MM.1S (cell line): Measurements from ENCODE around the gene NAALADL2.

Experiments used
- DNase-seq: peaks from one replicate; pipeline ENCODE4 v3.0.0-alpha.2; 2015
- H2AFZ ChIP-seq: fragments of 300-600 bp; sonication (generic); 2 replicates; pipeline ENCODE4 v1.6.0; 2016; ENCODE audit warnings: antibody characterized with exemption, low read length
- H3F3A ChIP-seq: fragments of 300-600 bp; sonication (generic); 2 replicates; pipeline ENCODE4 v1.6.1; 2016; ENCODE audit warnings: mild to moderate bottlenecking, antibody characterized with exemption, low read length, moderate library complexity, mixed read lengths; ENCODE audit not compliant: insufficient read depth
- H3K27ac ChIP-seq: fragments of 300-600 bp; sonication (generic); 2 replicates; pipeline ENCODE4 v1.5.1; 2016; ENCODE audit warnings: mild to moderate bottlenecking, low read length
- H3K27me3 ChIP-seq: fragments of 300-600 bp; sonication (generic); replicated peaks from 2 replicates; pipeline ENCODE4 v1.6.0; 2016; ENCODE audit warnings: low read length; ENCODE audit not compliant: insufficient read depth
- H3K36me3 ChIP-seq: fragments of 300-600 bp; sonication (generic); replicated peaks from 2 replicates; pipeline ENCODE4 v1.6.1; 2016; ENCODE audit warnings: mild to moderate bottlenecking, low read length, mixed read lengths; ENCODE audit not compliant: insufficient read depth
- H3K4me1 ChIP-seq: fragments of 300-600 bp; sonication (generic); 2 replicates; pipeline ENCODE4 v1.6.1; 2016; ENCODE audit warnings: low read length, mixed read lengths
- H3K4me2 ChIP-seq: fragments of 300-600 bp; sonication (generic); 2 replicates; pipeline ENCODE4 v1.6.0; 2016; ENCODE audit warnings: low read depth, low read length
- H3K4me3 ChIP-seq: fragments of 300-600 bp; sonication (generic); 2 replicates; pipeline ENCODE4 v1.5.1; 2016; ENCODE audit warnings: low read length, mixed read lengths
- H3K79me2 ChIP-seq: fragments of 300-600 bp; sonication (generic); 2 replicates; pipeline ENCODE4 v1.6.1; 2016; ENCODE audit warnings: mixed run types, low read length, mixed read lengths
- H3K9ac ChIP-seq: fragments of 300-600 bp; sonication (generic); 2 replicates; pipeline ENCODE4 v1.6.1; 2016; ENCODE audit warnings: low read length, mixed read lengths
- H3K9me2 ChIP-seq: fragments of 300-600 bp; sonication (generic); replicated peaks from 2 replicates; pipeline ENCODE4 v1.6.1; 2016; ENCODE audit warnings: mild to moderate bottlenecking, low read length, mixed read lengths; ENCODE audit not compliant: insufficient read depth
- H3K9me3 ChIP-seq: fragments of 300-600 bp; sonication (generic); replicated peaks from 2 replicates; pipeline ENCODE4 v1.6.1; 2016; ENCODE audit warnings: mild to moderate bottlenecking, low read length, mixed read lengths; ENCODE audit not compliant: insufficient read depth
- H4K20me1 ChIP-seq: fragments of 300-600 bp; sonication (generic); 2 replicates; pipeline ENCODE4 v1.6.1; 2016; ENCODE audit warnings: mild to moderate bottlenecking, low read length, moderate library complexity, mixed read lengths; ENCODE audit not compliant: insufficient read depth
- CTCF ChIP-seq: fragments of 300-600 bp; sonication (generic); IDR thresholded peaks from 2 replicates; pipeline ENCODE4 v1.5.1; 2016; ENCODE audit warnings: antibody characterized with exemption, low read length, mixed read lengths
- EZH2 ChIP-seq: fragments of 300-600 bp; sonication (generic); optimal IDR thresholded peaks from 2 replicates; pipeline ENCODE3; 2017; ENCODE audit warnings: low read depth, mild to moderate bottlenecking, antibody characterized with exemption, low read length, mixed read lengths
- EZH2phosphoT487 ChIP-seq: fragments of 300-600 bp; sonication (generic); IDR thresholded peaks from 2 replicates; pipeline ENCODE4 v1.6.1; 2018; ENCODE audit warnings: antibody characterized with exemption, low read length

NAALADL2 gene

DNA sequence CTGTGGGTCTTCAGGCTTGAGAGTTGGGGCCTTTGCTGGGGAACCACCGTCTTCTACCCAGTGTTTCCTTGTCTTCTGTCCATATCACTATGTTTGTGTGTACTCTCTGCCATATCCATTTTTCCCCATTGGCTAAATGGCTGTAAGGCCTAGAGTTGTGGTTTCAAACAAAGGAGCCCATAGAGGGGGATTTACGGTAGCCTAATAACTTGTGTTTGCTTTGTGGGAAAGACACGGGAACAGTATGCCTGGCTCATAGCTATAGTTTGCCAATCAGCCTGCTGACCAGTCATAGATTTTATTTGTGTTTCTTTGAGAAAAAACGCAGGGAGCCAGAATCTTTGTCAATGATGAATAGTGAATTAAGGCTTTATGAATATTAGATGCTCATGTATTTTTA lies 554.8 kb downstream of the NAALADL2 start:
- no peak overlapping the region for H2AFZ ChIP-seq
- no peaks in the 10 kb centered on the region for H3K36me3 ChIP-seq
- no peaks in the 10 kb centered on the region for H3K9me3 ChIP-seq
- TF ChIP-seq EZH2phosphoT487 (no peak), CTCF (no peak), EZH2 (no peak)
- no peak overlapping the region for H3K9ac ChIP-seq
- no peaks in the 10 kb centered on the region for H4K20me1 ChIP-seq
- DNase-seq: no peak
- no peaks in the 10 kb centered on the region for H3F3A ChIP-seq
- H3K27ac ChIP-seq: no peak overlapping the region
- no peak overlapping the region for H3K4me3 ChIP-seq
- no peaks in the 10 kb centered on the region for H3K4me1 ChIP-seq
- H3K79me2 ChIP-seq: no peaks in the 10 kb centered on the region
- H3K9me2 ChIP-seq: no peaks in the 10 kb centered on the region
- no peak overlapping the region for H3K4me2 ChIP-seq
- H3K27me3 ChIP-seq: no peaks in the 10 kb centered on the region

- no peaks in the 10 kb centered on the region for H3K36me3 ChIP-seq
- H2AFZ ChIP-seq: no peak overlapping the region
- H3K27ac ChIP-seq: no peak overlapping the region
- TF ChIP-seq EZH2phosphoT487: no peak
- TF ChIP-seq EZH2: no peak
- TF ChIP-seq CTCF: no peak
- H3K9me2 ChIP-seq: no peaks in the 10 kb centered on the region
- H3K4me3 ChIP-seq: no peak overlapping the region
- no peaks in the 10 kb centered on the region for H3F3A ChIP-seq
- H4K20me1 ChIP-seq: no peaks in the 10 kb centered on the region
- no peaks in the 10 kb centered on the region for H3K9me3 ChIP-seq
- H3K4me1 ChIP-seq: 0 out of 2 replicates have a peak, but pooled peaks cover 1% of the 10 kb centered on the region
- no peaks in the 10 kb centered on the region for H3K27me3 ChIP-seq
- H3K9ac ChIP-seq: no peak overlapping the region
- no peaks in the 10 kb centered on the region for H3K79me2 ChIP-seq
- no peak overlapping the region for H3K4me2 ChIP-seq
- no peak for DNase-seq
Measured at GRCh38 chr3:175416600-175416999, 557.5 kb downstream of the NAALADL2 start.

DNA sequence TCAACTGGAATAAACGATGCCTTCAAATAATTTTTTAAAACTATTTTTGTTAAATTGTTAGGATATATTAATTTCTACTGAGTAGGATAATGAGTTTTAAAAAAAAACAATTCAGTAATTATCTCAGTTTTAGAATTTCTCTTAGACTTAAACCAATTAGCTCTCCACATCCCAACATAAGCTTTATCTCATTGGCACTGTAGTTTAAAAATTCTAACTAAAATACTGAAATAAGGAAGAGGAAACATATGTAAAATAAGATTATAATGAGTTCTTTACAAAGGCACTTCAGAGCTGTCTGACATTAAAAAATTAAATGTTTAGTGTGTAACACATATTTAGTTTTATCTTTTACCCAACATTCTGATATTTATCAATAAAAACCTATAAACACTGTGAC lies 558.3 kb downstream of the NAALADL2 start:
- no peaks in the 10 kb centered on the region for H3K79me2 ChIP-seq
- no peak overlapping the region for H3K4me2 ChIP-seq
- H3K9me2 ChIP-seq: no peaks in the 10 kb centered on the region
- no peak overlapping the region for H2AFZ ChIP-seq
- no peak overlapping the region for H3K27ac ChIP-seq
- H3K36me3 ChIP-seq: no peaks in the 10 kb centered on the region
- no peak overlapping the region for H3K4me3 ChIP-seq
- DNase-seq: no peak
- no peaks in the 10 kb centered on the region for H3K9me3 ChIP-seq
- no peak overlapping the region for H3K9ac ChIP-seq
- 0 out of 2 replicates have a peak, but pooled peaks cover 8% of the 10 kb centered on the region for H3K4me1 ChIP-seq
- H3F3A ChIP-seq: no peaks in the 10 kb centered on the region
- no peak for TF ChIP-seq CTCF
- no peak for TF ChIP-seq EZH2phosphoT487
- TF ChIP-seq EZH2: no peak
- H3K27me3 ChIP-seq: no peaks in the 10 kb centered on the region
- no peaks in the 10 kb centered on the region for H4K20me1 ChIP-seq
